Activated T-helper 17 cell treated with anti-CD3 and anti-CD28 coated beads, Interleukin-2, amount 50 U/mL, for 72 hours (primary cell): ENCODE measurements around the gene ARMH1. TPM values are rescaled to one million over a fixed set of nuclear protein-coding genes. Genes with fewer than 3 reads are reported as not detected.

Experiments used
- ATAC-seq: fragments of 150-1000 bp; cut with Tn5 transposase; replicated peaks from 2 replicates; pipeline ENCODE4 v1.10.0; 2021; ENCODE audit warnings: mild to moderate bottlenecking, moderate library complexity
- H3K27ac Mint-ChIP-seq: one replicate; pipeline ENCODE4 v1.8.0; 2022; ENCODE audit warnings: mixed read lengths
- H3K27me3 Mint-ChIP-seq: one replicate; pipeline ENCODE4 v1.8.0; 2022; ENCODE audit warnings: mixed read lengths
- H3K36me3 Mint-ChIP-seq: one replicate; pipeline ENCODE4 v1.8.0; 2022; ENCODE audit warnings: low read depth, mild to moderate bottlenecking, mixed read lengths
- H3K4me1 Mint-ChIP-seq: one replicate; pipeline ENCODE4 v1.8.0; 2022; ENCODE audit warnings: mixed read lengths
- H3K4me3 Mint-ChIP-seq: one replicate; pipeline ENCODE4 v1.8.0; 2022; ENCODE audit warnings: mild to moderate bottlenecking, mixed read lengths
- H3K9me3 Mint-ChIP-seq: one replicate; pipeline ENCODE4 v1.8.0; 2022; ENCODE audit warnings: mixed read lengths
- total RNA-seq, 2 donors: library from RNA; stranded (reverse); gene quantifications; one replicate each; pipeline ENCODE4 v1.2.3, GENCODE V29; 2022

ARMH1 gene
- total RNA-seq, 2 donors from 2014 or later, result 10.7 to 65.8 TPM

DNA sequence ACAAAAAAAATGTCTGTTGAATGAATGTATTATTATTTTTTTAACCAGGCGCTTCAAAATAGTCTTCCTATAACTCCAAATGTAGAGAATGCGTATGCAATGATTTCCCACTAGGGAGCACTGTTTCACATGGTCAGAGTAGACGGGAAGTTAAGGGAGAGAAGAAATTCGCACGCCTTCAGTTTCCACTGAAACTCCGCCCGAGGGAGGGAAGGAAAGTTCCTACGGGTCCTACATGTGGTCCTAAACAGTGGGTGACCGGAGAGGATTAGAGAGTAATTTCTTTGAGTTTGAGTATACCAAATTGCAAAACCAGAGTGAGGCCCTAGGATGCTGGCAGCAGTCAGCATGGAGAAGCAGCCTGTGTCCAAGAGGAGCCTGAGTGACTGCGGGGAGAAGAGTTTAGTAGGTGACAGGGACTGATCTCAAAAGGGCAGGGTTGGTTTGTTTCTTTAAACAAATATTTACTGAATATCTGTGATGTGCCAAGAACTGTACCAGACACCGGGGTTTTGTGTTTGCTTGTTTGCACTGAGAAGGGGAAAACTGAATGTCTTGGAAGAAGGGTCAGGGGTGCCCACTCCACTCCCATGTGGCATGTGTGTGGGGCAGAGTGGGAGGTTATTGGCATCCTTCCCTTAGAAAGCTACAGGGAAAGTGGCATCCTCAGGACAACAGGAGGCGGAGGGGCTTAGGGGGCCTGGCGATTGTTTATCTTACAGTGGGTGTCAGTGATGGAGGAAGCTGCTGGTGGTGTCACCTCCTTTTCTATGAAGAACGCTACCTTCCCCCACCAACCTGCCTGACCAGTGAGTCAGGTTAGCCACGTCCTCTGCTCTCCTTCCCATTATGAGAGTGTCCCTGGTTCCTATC lies 33.7 kb downstream of the ARMH1 start:
- H3K27me3 Mint-ChIP-seq, result peaks cover 5% of the 10 kb centered on the region
- H3K9me3 Mint-ChIP-seq, result no peaks in the 10 kb centered on the region
- H3K4me3 Mint-ChIP-seq, result peak overlapping the region; percentile 63
- H3K36me3 Mint-ChIP-seq, result no peaks in the 10 kb centered on the region
- ATAC-seq, result peak; percentile 81
- H3K27ac Mint-ChIP-seq, result peak overlapping the region; percentile 14
- H3K4me1 Mint-ChIP-seq, result peaks cover 14% of the 10 kb centered on the region

DNA sequence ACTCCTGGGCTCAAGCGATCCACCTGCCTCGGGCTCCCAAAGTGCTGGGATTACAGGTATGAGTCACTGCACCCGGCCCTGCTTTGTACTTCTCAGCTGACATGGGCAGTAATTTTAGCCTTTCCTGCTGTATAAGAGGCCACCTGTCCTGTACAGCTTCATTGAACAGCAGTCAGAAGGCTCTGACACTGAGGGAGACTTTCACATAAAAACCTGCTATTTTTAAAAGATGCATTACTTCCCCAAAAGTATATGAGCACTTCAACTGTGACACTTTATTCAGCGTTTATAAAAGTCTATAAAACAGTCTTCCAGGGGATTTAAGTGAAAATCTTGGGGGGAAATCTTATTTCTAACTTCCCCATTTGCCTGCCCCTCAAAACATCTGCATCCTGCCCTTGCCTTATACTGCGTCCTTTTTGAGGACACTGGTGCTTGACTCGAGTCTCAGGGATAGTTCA lies 38.8 kb downstream of the ARMH1 start:
- no peaks in the 10 kb centered on the region for H3K36me3 Mint-ChIP-seq
- no peaks in the 10 kb centered on the region for H3K9me3 Mint-ChIP-seq
- ATAC-seq, result no peak

DNA sequence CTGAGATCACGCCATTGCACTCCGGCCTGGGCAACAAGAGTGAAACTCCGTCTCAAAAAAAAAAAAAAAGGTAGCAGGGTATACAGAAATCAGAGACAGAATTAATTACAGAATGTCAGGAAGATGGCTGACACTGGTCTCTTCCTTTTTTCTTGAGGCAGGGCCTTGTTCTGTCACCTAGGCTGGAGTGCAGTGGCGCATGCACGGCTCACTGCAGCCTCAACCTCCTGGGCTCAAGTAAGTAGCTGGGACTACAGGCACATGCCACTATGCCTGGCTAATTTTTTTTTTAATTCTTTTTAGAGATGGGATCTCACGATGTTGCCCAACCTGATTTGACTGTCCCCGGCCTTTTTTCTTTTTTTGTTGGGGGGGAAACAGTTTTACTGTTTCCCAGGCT lies 40.0 kb downstream of the ARMH1 start:
- ATAC-seq, result no peak
- Mint-ChIP-seq H3K27ac (peak overlapping the region; percentile 67), H3K4me3 (peak overlapping the region; percentile 63), H3K27me3 (no peaks in the 10 kb centered on the region), H3K36me3 (no peaks in the 10 kb centered on the region), H3K4me1 (peaks cover 25% of the 10 kb centered on the region), H3K9me3 (no peaks in the 10 kb centered on the region)

More for the DNA sequence above, 38.8 kb downstream of the ARMH1 start:
- no peak overlapping the region for H3K4me3 Mint-ChIP-seq
- H3K27me3 Mint-ChIP-seq, result peaks cover 5% of the 10 kb centered on the region
- peaks cover 33% of the 10 kb centered on the region for H3K4me1 Mint-ChIP-seq
- no peak overlapping the region for H3K27ac Mint-ChIP-seq

DNA sequence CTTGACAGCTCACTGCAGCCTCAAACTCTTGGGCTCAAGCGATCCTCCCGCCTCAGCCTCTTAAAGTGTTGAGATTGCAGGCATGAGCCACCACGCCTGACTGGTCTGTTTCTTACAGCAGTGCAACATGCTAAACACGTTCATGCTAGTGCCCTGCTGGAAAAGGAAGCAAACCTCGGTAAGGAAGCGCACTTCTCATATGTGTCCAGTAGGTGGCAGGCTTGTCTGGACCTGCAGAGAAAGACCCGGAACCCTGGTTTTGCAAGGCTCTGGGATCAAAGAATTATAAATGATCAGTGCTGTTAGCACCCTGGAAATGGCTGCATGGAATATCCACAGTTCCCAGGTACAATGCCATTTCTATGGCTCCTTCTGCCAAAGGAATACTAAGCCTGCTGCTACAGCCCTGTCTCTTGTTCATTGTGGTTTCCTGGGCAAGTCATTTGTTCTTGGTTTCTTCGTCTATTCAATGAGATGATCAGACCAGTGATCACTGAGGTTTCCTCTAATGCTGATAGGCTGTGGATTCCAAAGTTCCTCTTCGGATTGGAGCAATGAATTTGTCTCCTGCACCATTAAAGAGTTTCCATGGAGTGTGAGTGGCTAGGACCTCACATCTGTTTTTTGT lies 40.5 kb downstream of the ARMH1 start:
- ATAC-seq, result peak; percentile 88
- peaks cover 25% of the 10 kb centered on the region for H3K4me1 Mint-ChIP-seq
- H3K9me3 Mint-ChIP-seq, result no peaks in the 10 kb centered on the region
- H3K4me3 Mint-ChIP-seq, result peak overlapping the region; percentile 63
- no peaks in the 10 kb centered on the region for H3K36me3 Mint-ChIP-seq
- peak overlapping the region; percentile 67 for H3K27ac Mint-ChIP-seq
- H3K27me3 Mint-ChIP-seq, result no peaks in the 10 kb centered on the region

DNA sequence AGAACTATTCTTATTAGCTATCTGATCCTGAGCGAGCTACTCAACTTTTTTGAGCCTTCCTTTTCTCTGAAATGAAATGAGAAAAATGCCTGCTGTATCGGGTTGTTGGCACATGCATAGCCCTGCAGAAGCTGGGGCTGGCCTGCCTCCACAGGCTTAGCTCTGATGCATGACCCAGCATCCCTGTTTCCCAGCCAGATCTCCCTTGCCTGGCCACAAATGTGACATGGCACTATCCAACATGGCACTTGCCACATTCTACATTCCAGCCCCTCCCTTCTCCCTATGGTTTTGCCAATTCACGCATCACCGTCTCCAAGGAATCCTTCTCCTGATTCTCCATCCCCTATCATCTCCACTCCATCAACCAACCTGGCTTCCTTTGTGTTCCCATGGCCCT lies 42.6 kb downstream of the ARMH1 start:
- no peaks in the 10 kb centered on the region for H3K9me3 Mint-ChIP-seq
- ATAC-seq, result no peak
- H3K27ac Mint-ChIP-seq, result peak overlapping the region; percentile 6
- no peaks in the 10 kb centered on the region for H3K27me3 Mint-ChIP-seq
- no peak overlapping the region for H3K4me3 Mint-ChIP-seq
- H3K36me3 Mint-ChIP-seq, result peaks cover 12% of the 10 kb centered on the region
- H3K4me1 Mint-ChIP-seq, result peaks cover 46% of the 10 kb centered on the region

DNA sequence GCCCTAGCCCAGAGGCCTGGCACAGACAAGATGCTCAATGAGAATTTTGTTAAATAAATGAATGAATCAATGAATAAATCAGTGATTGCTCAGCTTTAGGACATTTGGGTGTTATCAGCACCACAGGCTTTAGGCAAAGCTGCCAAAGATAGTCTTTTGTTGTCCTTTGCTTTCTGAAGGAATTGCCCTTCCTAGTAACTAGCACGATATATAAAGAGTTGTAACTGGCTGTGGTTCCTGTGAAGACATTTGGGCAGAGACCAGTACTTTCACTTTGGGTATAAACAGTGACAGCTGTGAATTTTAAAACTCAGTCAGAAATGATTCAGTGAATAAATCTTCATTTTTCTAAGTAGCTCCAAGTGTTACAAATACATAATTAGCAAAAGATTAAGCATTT lies 43.1 kb downstream of the ARMH1 start:
- ATAC-seq, result no peak
- H3K36me3 Mint-ChIP-seq, result peaks cover 13% of the 10 kb centered on the region
- H3K4me1 Mint-ChIP-seq, result peaks cover 46% of the 10 kb centered on the region
- H3K9me3 Mint-ChIP-seq, result no peaks in the 10 kb centered on the region
- H3K4me3 Mint-ChIP-seq, result peak overlapping the region; percentile 11
- H3K27me3 Mint-ChIP-seq, result no peaks in the 10 kb centered on the region
- peak overlapping the region; percentile 6 for H3K27ac Mint-ChIP-seq

DNA sequence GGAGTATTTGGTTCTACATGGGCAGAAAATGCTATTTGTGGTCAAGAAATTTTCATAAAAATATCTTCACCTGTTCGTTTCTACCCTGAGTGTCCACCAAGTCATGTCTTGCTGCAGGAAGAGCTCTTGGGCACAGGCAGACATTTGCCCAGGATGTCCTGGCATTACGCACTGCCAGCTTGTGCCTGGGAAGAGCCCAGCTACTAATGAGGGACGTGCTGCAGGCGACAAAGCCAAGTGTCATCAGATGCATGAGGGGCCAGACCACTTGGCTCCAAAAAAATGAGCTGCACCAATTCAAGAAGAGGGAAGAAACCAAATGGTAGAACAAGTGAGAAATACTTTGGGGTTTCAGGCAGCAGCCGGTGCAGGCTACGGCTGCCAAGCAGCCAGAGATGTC lies 43.6 kb downstream of the ARMH1 start:
- Mint-ChIP-seq H3K9me3 (no peaks in the 10 kb centered on the region), H3K4me1 (peaks cover 50% of the 10 kb centered on the region), H3K36me3 (peaks cover 16% of the 10 kb centered on the region), H3K27ac (peak overlapping the region; percentile 6), H3K27me3 (no peaks in the 10 kb centered on the region), H3K4me3 (peak overlapping the region; percentile 11)
- no peak for ATAC-seq

DNA sequence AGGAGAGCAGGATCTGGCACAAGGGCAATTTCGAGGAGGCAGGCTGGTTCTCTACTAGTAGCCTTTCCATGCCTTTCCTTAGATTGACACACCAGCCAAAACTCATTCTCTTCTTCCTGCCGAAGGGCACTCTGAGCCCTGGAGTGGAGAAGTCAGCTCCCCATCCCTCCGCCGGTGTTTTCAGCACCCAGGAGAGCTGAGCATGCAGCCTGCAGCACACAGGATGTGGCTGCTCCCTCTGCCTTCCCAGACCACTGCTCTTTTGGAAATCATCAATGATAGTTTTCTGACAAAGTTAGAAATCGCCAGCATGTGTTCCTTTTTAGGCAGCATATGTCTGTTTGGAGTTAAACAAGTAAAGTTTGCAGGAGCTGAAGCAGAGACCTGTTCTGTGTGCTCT lies 44.8 kb downstream of the ARMH1 start:
- H3K27ac Mint-ChIP-seq, result no peak overlapping the region
- H3K36me3 Mint-ChIP-seq, result peaks cover 23% of the 10 kb centered on the region
- ATAC-seq, result no peak
- no peaks in the 10 kb centered on the region for H3K9me3 Mint-ChIP-seq
- H3K4me3 Mint-ChIP-seq, result no peak overlapping the region
- H3K27me3 Mint-ChIP-seq, result no peaks in the 10 kb centered on the region
- H3K4me1 Mint-ChIP-seq, result peaks cover 57% of the 10 kb centered on the region

DNA sequence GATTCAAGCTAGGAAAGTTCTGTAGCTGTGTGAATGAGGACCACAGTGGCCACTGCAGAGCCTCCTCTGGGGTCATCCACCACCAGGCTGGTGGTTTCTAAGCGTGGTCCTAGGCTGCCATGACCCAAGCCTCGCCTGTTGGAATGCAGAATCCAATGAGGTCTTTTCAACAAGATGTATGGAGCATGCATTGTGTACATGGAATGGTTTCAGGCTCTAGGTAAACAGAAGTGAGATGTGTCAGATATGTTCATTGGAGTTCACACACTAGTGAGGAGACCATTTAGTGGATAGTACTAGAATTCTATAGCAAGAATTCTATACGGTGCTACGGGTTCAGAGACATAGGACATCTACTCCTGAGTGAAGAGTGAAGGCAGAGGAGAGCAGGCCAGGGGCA lies 45.8 kb downstream of the ARMH1 start:
- Mint-ChIP-seq H3K4me3 (peak overlapping the region; percentile 86), H3K4me1 (peaks cover 58% of the 10 kb centered on the region), H3K27ac (peak overlapping the region; percentile 98), H3K27me3 (no peaks in the 10 kb centered on the region), H3K9me3 (no peaks in the 10 kb centered on the region), H3K36me3 (peaks cover 30% of the 10 kb centered on the region)
- ATAC-seq, result no peak

DNA sequence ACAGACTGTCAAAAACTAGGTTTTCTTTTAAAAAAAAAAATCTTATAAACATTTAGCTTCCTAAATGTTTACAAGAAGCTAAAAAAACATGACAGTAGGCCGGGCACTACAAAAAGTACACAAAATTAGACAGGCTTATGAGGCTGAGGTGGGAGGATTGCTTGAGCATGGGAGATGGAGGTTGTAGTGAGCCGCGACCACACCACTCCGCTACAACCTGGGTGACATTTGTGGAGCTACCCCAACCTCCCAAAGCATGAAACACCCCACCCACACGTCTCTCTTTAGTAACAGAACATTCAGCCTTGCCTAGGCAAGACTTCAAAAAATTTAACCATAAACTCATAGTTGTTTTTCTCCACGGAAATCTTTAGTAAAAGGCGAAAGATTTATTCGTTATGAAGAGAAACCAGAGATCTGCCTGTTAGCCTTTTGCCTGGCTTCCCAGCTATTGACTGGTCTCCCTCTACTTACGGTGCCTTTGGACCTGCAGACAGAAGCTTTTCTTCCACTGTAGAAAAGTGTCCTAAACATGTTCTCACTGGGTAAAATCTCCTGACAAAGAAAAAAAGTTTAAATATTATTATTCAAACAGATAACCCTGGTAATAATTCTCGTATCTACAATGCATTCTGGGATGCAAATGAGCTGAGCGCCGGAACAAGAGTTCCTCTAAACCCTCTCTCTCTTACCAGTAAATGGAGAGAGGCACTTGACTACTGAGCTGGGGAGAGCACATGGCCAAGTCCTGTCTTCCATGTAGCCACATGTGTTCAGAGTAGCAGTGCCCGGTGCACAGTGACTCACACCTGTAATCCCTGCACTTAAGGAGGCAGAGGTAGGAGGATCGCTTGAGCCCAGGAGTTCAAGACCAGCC lies 47.2 kb downstream of the ARMH1 start:
- Mint-ChIP-seq H3K27me3 (no peaks in the 10 kb centered on the region), H3K36me3 (peaks cover 32% of the 10 kb centered on the region), H3K4me3 (peak overlapping the region; percentile 86), H3K9me3 (no peaks in the 10 kb centered on the region), H3K27ac (peak overlapping the region; percentile 98), H3K4me1 (peaks cover 51% of the 10 kb centered on the region)
- ATAC-seq, result peak; percentile 85

DNA sequence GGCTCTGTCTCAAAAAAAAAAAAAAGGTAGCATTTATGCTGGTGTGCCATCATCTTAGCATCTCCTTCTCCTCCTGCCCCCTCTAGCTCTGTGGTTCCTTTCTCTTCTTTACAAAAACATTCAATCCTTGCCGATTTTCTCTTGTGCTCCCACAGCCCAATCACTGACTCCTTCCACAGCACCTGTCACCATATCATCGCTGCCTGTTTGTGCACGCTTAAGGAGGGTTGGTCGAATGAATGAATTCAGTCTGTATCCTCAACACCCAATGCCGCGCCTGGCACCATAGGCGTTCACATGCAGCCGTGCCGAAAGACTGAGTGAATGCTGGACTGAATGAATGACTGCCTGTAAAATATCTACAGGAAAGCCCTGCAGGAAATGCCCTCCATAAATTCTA lies 48.5 kb downstream of the ARMH1 start:
- Mint-ChIP-seq H3K36me3 (peaks cover 32% of the 10 kb centered on the region), H3K9me3 (no peaks in the 10 kb centered on the region), H3K27ac (peak overlapping the region; percentile 88), H3K4me1 (peaks cover 42% of the 10 kb centered on the region), H3K4me3 (peak overlapping the region; percentile 86), H3K27me3 (no peaks in the 10 kb centered on the region)
- peak; percentile 6 for ATAC-seq

DNA sequence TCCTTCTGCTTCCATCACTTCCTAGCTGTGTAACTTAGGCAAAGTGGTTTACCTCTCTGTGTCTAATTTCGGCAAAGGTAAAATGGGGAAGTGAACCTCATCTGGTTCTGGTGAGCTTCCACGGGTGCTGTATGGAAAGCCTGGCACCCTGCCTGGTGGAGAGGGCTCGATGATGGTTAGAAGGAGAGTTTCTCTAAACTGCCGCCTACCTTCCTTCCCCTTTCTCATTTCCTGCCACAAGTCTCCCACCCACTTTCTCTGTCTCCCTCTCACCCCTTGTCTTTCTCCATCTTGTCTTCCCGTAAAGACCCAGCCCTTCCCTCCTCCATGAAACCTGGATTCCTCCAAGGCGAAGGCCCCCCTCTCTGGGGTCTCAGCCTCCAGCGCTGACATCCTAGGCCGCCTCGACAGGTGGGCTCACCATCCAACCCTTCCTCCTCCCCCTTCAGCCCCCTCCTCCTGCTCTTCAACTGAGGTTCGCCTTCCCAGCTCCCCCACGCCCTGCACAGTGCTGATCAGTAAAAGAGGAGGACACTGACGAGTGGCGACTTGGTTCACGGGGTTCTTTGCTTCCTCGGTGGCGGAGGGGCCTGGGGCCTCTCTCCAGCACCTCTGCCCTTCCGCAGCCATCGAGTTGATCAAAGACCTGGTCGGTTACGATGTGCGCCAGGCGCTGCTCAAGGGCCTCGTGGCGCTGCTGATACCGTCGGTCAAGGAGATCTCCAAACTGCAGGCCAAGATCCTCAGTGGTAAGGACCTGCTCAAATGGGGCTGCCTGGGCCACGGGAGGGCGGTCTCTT lies 49.2 kb downstream of the ARMH1 start:
- peak overlapping the region; percentile 86 for H3K4me3 Mint-ChIP-seq
- H3K4me1 Mint-ChIP-seq, result peaks cover 40% of the 10 kb centered on the region
- no peaks in the 10 kb centered on the region for H3K9me3 Mint-ChIP-seq
- H3K27me3 Mint-ChIP-seq, result no peaks in the 10 kb centered on the region
- peaks cover 32% of the 10 kb centered on the region for H3K36me3 Mint-ChIP-seq
- ATAC-seq, result peak; percentile 37
- H3K27ac Mint-ChIP-seq, result peak overlapping the region; percentile 88

DNA sequence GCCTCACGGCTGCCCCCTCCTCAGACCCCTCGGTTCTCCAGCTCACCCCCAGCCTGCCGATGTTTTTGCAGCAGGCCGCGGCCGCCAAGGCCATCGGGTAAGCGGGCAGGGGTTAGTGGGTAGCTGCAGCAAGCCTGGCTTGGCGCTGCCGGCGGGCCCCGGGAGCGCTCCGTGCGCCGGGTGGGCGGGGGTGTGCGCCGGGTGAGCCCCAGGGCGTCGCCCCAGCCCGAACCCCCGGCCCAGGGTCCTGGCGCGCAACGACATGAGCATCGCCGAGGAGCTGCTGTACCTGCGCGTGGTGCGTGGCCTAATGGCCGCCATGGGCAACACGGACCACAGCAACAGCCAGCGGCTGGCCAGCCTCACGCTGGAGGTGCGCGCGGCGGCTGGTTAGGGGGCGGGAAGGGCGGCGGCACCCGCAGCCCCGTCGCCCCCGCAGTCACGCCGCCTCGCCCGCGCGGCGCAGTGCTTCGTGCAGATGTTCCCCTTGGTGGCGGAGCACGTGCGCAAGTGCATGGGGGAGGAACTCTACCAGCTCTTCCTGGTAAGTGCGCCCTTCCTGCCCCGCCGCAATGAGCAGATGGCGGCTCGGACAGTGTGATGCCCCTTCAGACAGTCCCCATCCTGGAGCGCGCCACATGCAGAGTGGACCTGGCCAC lies 49.9 kb downstream of the ARMH1 start:
- no peaks in the 10 kb centered on the region for H3K27me3 Mint-ChIP-seq
- peak overlapping the region; percentile 86 for H3K4me3 Mint-ChIP-seq
- H3K27ac Mint-ChIP-seq, result peak overlapping the region; percentile 88
- no peaks in the 10 kb centered on the region for H3K9me3 Mint-ChIP-seq
- H3K4me1 Mint-ChIP-seq, result peaks cover 46% of the 10 kb centered on the region
- no peak for ATAC-seq
- peaks cover 32% of the 10 kb centered on the region for H3K36me3 Mint-ChIP-seq
